ENCODE results near the gene TMEM196.

GRCh38 chr7:19709249-19709578 is 64.2 kb downstream of the TMEM196 start:
- TF ChIP-seq POLR2A (IDR thresholded peaks at IDR 0.05) (no peak), CTCF (IDR thresholded peaks at IDR 0.05) (no peak)
